ENCODE data around the gene TRO.

The TRO gene

GRCh38 chrX:54961750-54962149 lies 41.1 kb downstream of the TRO start:
- H3K9me3 ChIP-seq (ENCODE audit: control insufficient read depth, low read length) = no peaks in the 10 kb centered on the region
- H3K4me3 ChIP-seq (ENCODE audit: extremely low read depth, insufficient read depth, low read length, poor library complexity, severe bottlenecking) = no peak overlapping the region
- no peaks in the 10 kb centered on the region for H3K4me1 ChIP-seq (ENCODE audit: control insufficient read depth, insufficient read depth, low read length, poor library complexity, severe bottlenecking)
- no peaks in the 10 kb centered on the region for H3K36me3 ChIP-seq (ENCODE audit: control insufficient read depth, insufficient read depth, low read length)
- H3K27ac ChIP-seq (ENCODE audit: low read depth, low read length, severe bottlenecking) = no peak overlapping the region
- 100% methylated on average over 1 of the region's 1 CpG; no CpG with 5 or more reads in 1 of the 2 experiments for WGBS, 2 experiments (ENCODE audit: insufficient coverage in 2 of 2)

GRCh38 chrX:54964766-54965497 lies 44.3 kb downstream of the TRO start:
- WGBS, 2 experiments (ENCODE audit: insufficient coverage in 2 of 2) = 57% methylated on average over 1 of the region's 4 CpGs; no CpG with 5 or more reads in 1 of the 2 experiments
- no peaks in the 10 kb centered on the region for H3K36me3 ChIP-seq (ENCODE audit: control insufficient read depth, insufficient read depth, low read length)
- no peak overlapping the region for H3K27ac ChIP-seq (ENCODE audit: low read depth, low read length, severe bottlenecking)
- H3K4me3 ChIP-seq (ENCODE audit: extremely low read depth, insufficient read depth, low read length, poor library complexity, severe bottlenecking) = no peak overlapping the region
- no peaks in the 10 kb centered on the region for H3K9me3 ChIP-seq (ENCODE audit: control insufficient read depth, low read length)
- no peaks in the 10 kb centered on the region for H3K4me1 ChIP-seq (ENCODE audit: control insufficient read depth, insufficient read depth, low read length, poor library complexity, severe bottlenecking)

GRCh38 chrX:54977387-54977786 lies 56.8 kb downstream of the TRO start:
- H3K9me3 ChIP-seq (ENCODE audit: control insufficient read depth, low read length) = no peaks in the 10 kb centered on the region
- H3K27ac ChIP-seq (ENCODE audit: low read depth, low read length, severe bottlenecking) = no peak overlapping the region
- H3K36me3 ChIP-seq (ENCODE audit: control insufficient read depth, insufficient read depth, low read length) = no peaks in the 10 kb centered on the region
- no peaks in the 10 kb centered on the region for H3K4me1 ChIP-seq (ENCODE audit: control insufficient read depth, insufficient read depth, low read length, poor library complexity, severe bottlenecking)
- WGBS, 2 experiments (ENCODE audit: insufficient coverage in 2 of 2) = no CpG with 5 or more reads among the region's 4 CpGs
- H3K4me3 ChIP-seq (ENCODE audit: extremely low read depth, insufficient read depth, low read length, poor library complexity, severe bottlenecking) = no peak overlapping the region

- H3K9me3 ChIP-seq (ENCODE audit: control insufficient read depth, low read length) = no peaks in the 10 kb centered on the region
- no peak overlapping the region for H3K27ac ChIP-seq (ENCODE audit: low read depth, low read length, severe bottlenecking)
- no peaks in the 10 kb centered on the region for H3K36me3 ChIP-seq (ENCODE audit: control insufficient read depth, insufficient read depth, low read length)
- H3K4me3 ChIP-seq (ENCODE audit: extremely low read depth, insufficient read depth, low read length, poor library complexity, severe bottlenecking) = no peak overlapping the region
- H3K4me1 ChIP-seq (ENCODE audit: control insufficient read depth, insufficient read depth, low read length, poor library complexity, severe bottlenecking) = no peaks in the 10 kb centered on the region
These were observed 57.8 kb downstream of the TRO start for GRCh38 chrX:54978448-54978847.

- Histone ChIP-seq H3K4me3 (ENCODE audit: extremely low read depth, insufficient read depth, low read length, poor library complexity, severe bottlenecking) (no peak overlapping the region), H3K27ac (ENCODE audit: low read depth, low read length, severe bottlenecking) (no peak overlapping the region), H3K36me3 (ENCODE audit: control insufficient read depth, insufficient read depth, low read length) (no peaks in the 10 kb centered on the region), H3K9me3 (ENCODE audit: control insufficient read depth, low read length) (no peaks in the 10 kb centered on the region), H3K4me1 (ENCODE audit: control insufficient read depth, insufficient read depth, low read length, poor library complexity, severe bottlenecking) (no peaks in the 10 kb centered on the region)
These were observed 58.8 kb downstream of the TRO start for GRCh38 chrX:54979432-54979831.

GRCh38 chrX:54980334-54980733 lies 59.7 kb downstream of the TRO start:
- H3K4me1 ChIP-seq (ENCODE audit: control insufficient read depth, insufficient read depth, low read length, poor library complexity, severe bottlenecking) = no peaks in the 10 kb centered on the region
- no peaks in the 10 kb centered on the region for H3K36me3 ChIP-seq (ENCODE audit: control insufficient read depth, insufficient read depth, low read length)
- no peaks in the 10 kb centered on the region for H3K9me3 ChIP-seq (ENCODE audit: control insufficient read depth, low read length)
- no peak overlapping the region for H3K4me3 ChIP-seq (ENCODE audit: extremely low read depth, insufficient read depth, low read length, poor library complexity, severe bottlenecking)
- WGBS, 2 experiments (ENCODE audit: insufficient coverage in 2 of 2) = 90% methylated on average over 3 of the region's 6 CpGs; no CpG with 5 or more reads in 1 of the 2 experiments
- no peak overlapping the region for H3K27ac ChIP-seq (ENCODE audit: low read depth, low read length, severe bottlenecking)
